ENCODE data around the gene HELZ2. TPM values are rescaled to one million over a fixed set of nuclear protein-coding genes. Genes with fewer than 3 reads are reported as not detected.

The HELZ2 gene
- total and polyA plus RNA-seq, 2 experiments from 2014 or later, result 5.2 to 48.9 TPM

DNA sequence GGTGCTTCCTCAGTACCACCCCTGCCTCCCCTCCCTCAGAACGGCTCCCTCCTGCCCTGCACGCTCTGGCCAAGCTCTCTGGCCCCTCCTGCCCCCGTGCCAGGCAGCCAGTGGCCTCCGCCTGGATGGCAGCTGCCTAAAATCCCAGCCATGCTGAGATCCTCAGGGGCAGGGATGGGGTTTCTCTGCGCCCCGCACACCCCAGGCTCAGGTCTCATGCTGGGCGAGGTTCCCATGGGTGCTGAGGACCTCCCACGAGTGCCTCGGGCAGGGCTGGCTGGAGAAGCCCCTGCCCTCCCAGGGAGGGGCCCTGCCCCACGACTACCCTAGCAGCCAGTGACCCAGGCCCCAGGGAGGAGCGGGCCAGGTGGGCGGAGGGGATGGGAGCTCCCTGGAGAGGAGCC, 39.6 kb downstream of the HELZ2 start (continued):
- TF ChIP-seq, protein P1, sequence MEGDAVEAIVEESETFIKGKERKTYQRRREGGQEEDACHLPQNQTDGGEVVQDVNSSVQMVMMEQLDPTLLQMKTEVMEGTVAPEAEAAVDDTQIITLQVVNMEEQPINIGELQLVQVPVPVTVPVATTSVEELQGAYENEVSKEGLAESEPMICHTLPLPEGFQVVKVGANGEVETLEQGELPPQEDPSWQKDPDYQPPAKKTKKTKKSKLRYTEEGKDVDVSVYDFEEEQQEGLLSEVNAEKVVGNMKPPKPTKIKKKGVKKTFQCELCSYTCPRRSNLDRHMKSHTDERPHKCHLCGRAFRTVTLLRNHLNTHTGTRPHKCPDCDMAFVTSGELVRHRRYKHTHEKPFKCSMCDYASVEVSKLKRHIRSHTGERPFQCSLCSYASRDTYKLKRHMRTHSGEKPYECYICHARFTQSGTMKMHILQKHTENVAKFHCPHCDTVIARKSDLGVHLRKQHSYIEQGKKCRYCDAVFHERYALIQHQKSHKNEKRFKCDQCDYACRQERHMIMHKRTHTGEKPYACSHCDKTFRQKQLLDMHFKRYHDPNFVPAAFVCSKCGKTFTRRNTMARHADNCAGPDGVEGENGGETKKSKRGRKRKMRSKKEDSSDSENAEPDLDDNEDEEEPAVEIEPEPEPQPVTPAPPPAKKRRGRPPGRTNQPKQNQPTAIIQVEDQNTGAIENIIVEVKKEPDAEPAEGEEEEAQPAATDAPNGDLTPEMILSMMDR (conservative IDR thresholded peaks at IDR 0.05; ENCODE audit: low read depth in 2 of 2), result no peak
- TF ChIP-seq POLR2AphosphoS5 (IDR thresholded peaks at IDR 0.05; ENCODE audit: low read depth), result no peak
- no peak for TF ChIP-seq EZH2 (IDR thresholded peaks at IDR 0.05; ENCODE audit: low read depth, unreplicated experiment)
- no peak for TF ChIP-seq EZH2phosphoT487 (IDR thresholded peaks at IDR 0.05; ENCODE audit: unreplicated experiment)

DNA sequence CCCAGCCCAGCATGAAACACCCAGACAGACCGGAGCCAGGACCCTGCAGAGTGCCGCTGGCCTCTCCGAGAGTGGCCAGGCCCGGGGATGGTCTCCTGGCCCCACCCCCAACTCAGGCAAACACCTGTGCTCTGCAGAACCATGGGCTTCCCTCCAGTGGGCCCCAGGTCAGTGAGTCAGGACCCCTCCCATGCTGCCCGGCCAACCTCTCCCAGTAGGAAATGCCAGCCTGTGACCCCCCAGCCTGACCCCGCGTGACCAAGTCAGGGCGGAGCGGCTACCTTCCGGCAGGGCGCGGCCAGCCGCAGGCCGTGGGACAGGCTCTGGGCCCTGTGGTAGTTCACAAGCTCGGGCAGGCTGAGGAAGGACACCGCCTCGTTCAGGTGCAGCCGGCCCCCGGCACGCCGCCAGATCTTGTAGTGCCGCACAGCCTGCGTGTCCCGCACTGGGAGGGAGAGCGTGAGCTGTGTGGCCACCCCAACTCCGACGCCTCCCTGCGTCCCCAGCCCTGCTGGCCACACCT, 40.1 kb downstream of the HELZ2 start:
- Histone ChIP-seq H3F3A (replicated peaks; ENCODE audit: low read depth) (peaks cover 7% of the 10 kb centered on the region; the same call in 1 of the 2 replicates), H3K4me2 (no peak overlapping the region), H2AFZ (no peak overlapping the region), H3K9me2 (ENCODE audit: insufficient read depth) (no peaks in the 10 kb centered on the region), H3K4me3 (no peak overlapping the region), H3K4me1 (ENCODE audit: insufficient read depth) (no peaks in the 10 kb centered on the region), H3K27me3 (ENCODE audit: insufficient read depth) (no peaks in the 10 kb centered on the region), H3K27ac (ENCODE audit: low read depth) (no peak overlapping the region), H3K36me3 (ENCODE audit: insufficient read depth) (no peaks in the 10 kb centered on the region), H4K20me1 (replicated peaks; ENCODE audit: insufficient read depth) (no peaks in the 10 kb centered on the region), H3K79me2 (replicated peaks; ENCODE audit: insufficient read depth) (no peaks in the 10 kb centered on the region)
- ATAC-seq (no peak), DNase-seq (ENCODE audit: low spot score) (no peak)
- Mint-ChIP-seq H3K27me3 (ENCODE audit: insufficient read depth, low read depth, poor library complexity) (peaks cover 5% of the 10 kb centered on the region), H3K36me3 (ENCODE audit: low read depth) (no peaks in the 10 kb centered on the region), H3K4me3 (no peak overlapping the region), H3K4me1 (peaks cover 5% of the 10 kb centered on the region; the same call in 2 of the 3 replicates), H3K27ac (no peak overlapping the region), H3K9me3 (no peaks in the 10 kb centered on the region)
- TF ChIP-seq, protein P2, sequence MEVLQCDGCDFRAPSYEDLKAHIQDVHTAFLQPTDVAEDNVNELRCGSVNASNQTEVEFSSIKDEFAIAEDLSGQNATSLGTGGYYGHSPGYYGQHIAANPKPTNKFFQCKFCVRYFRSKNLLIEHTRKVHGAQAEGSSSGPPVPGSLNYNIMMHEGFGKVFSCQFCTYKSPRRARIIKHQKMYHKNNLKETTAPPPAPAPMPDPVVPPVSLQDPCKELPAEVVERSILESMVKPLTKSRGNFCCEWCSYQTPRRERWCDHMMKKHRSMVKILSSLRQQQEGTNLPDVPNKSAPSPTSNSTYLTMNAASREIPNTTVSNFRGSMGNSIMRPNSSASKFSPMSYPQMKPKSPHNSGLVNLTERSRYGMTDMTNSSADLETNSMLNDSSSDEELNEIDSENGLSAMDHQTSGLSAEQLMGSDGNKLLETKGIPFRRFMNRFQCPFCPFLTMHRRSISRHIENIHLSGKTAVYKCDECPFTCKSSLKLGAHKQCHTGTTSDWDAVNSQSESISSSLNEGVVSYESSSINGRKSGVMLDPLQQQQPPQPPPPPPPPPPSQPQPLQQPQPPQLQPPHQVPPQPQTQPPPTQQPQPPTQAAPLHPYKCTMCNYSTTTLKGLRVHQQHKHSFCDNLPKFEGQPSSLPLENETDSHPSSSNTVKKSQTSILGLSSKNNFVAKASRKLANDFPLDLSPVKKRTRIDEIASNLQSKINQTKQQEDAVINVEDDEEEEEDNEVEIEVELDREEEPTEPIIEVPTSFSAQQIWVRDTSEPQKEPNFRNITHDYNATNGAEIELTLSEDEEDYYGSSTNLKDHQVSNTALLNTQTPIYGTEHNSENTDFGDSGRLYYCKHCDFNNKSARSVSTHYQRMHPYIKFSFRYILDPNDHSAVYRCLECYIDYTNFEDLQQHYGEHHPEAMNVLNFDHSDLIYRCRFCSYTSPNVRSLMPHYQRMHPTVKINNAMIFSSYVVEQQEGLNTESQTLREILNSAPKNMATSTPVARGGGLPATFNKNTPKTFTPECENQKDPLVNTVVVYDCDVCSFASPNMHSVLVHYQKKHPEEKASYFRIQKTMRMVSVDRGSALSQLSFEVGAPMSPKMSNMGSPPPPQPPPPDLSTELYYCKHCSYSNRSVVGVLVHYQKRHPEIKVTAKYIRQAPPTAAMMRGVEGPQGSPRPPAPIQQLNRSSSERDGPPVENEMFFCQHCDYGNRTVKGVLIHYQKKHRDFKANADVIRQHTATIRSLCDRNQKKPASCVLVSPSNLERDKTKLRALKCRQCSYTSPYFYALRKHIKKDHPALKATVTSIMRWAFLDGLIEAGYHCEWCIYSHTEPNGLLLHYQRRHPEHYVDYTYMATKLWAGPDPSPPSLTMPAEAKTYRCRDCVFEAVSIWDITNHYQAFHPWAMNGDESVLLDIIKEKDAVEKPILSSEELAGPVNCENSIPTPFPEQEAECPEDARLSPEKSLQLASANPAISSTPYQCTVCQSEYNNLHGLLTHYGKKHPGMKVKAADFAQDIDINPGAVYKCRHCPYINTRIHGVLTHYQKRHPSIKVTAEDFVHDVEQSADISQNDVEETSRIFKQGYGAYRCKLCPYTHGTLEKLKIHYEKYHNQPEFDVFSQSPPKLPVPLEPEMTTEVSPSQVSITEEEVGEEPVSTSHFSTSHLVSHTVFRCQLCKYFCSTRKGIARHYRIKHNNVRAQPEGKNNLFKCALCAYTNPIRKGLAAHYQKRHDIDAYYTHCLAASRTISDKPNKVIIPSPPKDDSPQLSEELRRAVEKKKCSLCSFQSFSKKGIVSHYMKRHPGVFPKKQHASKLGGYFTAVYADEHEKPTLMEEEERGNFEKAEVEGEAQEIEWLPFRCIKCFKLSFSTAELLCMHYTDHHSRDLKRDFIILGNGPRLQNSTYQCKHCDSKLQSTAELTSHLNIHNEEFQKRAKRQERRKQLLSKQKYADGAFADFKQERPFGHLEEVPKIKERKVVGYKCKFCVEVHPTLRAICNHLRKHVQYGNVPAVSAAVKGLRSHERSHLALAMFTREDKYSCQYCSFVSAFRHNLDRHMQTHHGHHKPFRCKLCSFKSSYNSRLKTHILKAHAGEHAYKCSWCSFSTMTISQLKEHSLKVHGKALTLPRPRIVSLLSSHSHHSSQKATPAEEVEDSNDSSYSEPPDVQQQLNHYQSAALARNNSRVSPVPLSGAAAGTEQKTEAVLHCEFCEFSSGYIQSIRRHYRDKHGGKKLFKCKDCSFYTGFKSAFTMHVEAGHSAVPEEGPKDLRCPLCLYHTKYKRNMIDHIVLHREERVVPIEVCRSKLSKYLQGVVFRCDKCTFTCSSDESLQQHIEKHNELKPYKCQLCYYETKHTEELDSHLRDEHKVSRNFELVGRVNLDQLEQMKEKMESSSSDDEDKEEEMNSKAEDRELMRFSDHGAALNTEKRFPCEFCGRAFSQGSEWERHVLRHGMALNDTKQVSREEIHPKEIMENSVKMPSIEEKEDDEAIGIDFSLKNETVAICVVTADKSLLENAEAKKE (CRISPR knock-in tag; IDR thresholded peaks at IDR 0.05), result no peak
- no peak for TF ChIP-seq NANOG (IDR thresholded peaks at IDR 0.05; ENCODE audit: borderline replicate concordance)
- no peak for TF ChIP-seq ZNF114 (CRISPR knock-in tag; IDR thresholded peaks at IDR 0.05)
- TF ChIP-seq EZH2phosphoT487 (IDR thresholded peaks at IDR 0.05; ENCODE audit: unreplicated experiment), result no peak
- TF ChIP-seq, protein P1 (conservative IDR thresholded peaks at IDR 0.05; ENCODE audit: low read depth in 2 of 2), result no peak
